GM10248 (cell line): ENCODE results near the gene PSMG2.

Experiments used
- CTCF ChIA-PET: fragments of 300-600 bp; sonication (Branson Sonifier 250); formaldehyde crosslinking; extraction: SDS; loops from one replicate; lab custom pipeline; 2021; ENCODE audit warnings: antibody characterized with exemption; lab: Yijun Ruan, JAX
- POLR2A ChIA-PET: fragments of 350-650 bp; sonication (Branson Sonifier 250); formaldehyde crosslinking; extraction: SDS; loops from one replicate; lab custom pipeline; 2020; ENCODE audit warnings: antibody characterized with exemption; lab: Yijun Ruan, JAX
- DNase-seq: peaks from one replicate; pipeline ENCODE4 v3.0.0; 2012; ENCODE audit errors: extremely low spot score
- TF ChIP-seq, protein P1 (sequence below): IDR thresholded peaks from 2 replicates; pipeline ENCODE4 v1.5.1; 2012; ENCODE audit warnings: mild to moderate bottlenecking, low read depth; ENCODE audit errors: extremely low read depth, missing control alignments, control extremely low read depth

The PSMG2 gene

DNA sequence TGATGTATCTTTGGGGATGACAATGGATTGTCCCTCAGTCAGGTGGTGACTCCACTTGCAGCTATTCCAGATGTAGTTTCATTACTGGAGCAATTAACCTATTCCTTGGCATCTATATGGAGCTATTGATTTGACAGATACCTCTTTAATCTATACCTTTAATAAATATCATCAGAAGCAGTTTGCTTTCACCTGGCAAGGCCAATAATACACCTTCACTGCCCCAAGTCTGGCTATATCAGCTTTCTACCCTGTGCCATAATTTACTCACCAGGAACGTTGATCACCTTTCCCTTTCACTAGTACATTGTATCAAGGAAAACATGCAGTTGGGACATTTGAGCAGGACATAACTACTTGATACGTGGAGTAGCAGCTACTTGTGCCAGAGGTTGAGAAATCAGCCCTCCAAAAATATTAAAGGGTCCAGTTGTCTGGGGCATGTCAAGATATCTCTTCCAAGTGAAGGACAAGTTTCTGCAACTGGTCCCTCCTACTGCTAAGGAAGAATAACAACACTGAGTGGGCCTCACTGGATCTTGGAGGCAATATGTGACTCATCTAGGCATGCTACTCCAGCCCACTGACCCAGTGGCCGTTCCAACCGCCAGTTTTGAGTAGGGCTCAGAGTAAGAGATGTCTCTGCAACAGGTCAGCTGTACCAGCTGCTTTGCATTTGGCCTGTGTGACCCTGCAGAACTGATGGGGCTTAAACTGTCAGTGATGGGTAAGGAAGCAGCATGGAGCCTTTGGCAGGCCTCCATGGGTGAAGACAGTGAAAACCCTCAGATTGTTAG lies 67.0 kb downstream of the PSMG2 start:
- no peak for DNase-seq
- ChIA-PET CTCF (interaction anchor here (1.3 to 1.7 kb wide), 3 partner anchors 14 to 125 kb away, joined by 3 to 5 read pairs (median 3); no protein-coding TSS in a partner anchor), POLR2A (no interaction called here)
- TF ChIP-seq, protein P1, sequence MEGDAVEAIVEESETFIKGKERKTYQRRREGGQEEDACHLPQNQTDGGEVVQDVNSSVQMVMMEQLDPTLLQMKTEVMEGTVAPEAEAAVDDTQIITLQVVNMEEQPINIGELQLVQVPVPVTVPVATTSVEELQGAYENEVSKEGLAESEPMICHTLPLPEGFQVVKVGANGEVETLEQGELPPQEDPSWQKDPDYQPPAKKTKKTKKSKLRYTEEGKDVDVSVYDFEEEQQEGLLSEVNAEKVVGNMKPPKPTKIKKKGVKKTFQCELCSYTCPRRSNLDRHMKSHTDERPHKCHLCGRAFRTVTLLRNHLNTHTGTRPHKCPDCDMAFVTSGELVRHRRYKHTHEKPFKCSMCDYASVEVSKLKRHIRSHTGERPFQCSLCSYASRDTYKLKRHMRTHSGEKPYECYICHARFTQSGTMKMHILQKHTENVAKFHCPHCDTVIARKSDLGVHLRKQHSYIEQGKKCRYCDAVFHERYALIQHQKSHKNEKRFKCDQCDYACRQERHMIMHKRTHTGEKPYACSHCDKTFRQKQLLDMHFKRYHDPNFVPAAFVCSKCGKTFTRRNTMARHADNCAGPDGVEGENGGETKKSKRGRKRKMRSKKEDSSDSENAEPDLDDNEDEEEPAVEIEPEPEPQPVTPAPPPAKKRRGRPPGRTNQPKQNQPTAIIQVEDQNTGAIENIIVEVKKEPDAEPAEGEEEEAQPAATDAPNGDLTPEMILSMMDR: no peak

DNA sequence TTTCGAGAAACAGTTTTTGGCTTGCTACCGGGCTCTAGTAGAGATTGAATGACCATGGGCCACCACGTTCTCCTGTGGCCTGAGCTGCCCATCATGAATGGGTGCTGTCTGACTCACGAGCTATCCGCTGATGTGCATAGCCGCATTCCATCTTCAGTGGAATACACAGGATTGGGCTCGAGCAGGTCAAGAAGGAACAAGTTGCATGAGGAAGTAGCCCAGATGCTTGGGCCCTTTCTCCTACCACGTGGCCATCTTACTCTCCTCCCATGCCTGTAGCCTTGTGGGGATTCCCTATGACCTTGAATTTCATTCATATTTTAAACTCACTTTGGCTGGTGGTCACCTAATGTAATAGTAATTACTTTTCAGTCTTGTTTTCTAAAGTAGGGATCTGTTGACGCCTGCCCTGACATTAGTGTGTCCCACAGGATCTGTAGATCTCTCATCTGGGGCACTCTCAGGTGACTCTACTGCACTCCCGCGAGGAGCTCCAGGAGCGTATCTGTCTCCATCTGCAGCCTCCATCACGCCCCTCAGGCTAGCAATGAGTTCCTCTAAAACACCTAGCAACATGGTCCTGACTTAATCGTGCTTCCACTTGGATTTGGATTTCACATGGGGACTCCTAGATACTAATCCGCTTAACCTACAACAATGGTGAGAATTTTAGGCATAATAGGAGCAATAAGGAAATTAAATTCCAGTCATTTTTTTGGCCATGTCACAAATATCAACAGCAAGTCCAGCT lies 67.8 kb downstream of the PSMG2 start:
- CTCF ChIA-PET: interaction anchor here (1.5 to 1.7 kb wide), 2 partner anchors 13 to 44 kb away, joined by 3 to 5 read pairs; no protein-coding TSS in a partner anchor
- no peak for DNase-seq
- POLR2A ChIA-PET: no interaction called here
- TF ChIP-seq, protein P1: no peak

DNA sequence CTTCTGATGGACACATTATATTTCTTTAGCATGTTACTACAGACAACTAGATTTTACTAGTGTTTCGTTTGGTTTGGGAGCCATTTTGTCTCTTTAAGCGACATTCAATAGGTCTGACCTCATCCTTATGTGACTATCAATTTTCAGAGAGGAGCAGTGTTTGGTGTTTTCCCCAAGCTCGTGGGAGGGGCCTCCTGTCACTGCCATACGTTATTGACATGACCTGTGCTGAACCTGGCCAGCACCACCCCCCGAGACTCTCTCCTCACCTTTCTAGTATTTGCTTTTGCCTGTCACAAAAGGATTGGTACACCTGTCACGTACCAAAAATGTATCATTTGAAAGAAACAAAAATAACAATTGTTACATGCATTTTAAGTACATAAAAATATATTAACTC lies 69.3 kb downstream of the PSMG2 start:
- no peak for DNase-seq
- POLR2A ChIA-PET: no interaction called here
- TF ChIP-seq, protein P1: no peak
- CTCF ChIA-PET: no interaction called here

DNA sequence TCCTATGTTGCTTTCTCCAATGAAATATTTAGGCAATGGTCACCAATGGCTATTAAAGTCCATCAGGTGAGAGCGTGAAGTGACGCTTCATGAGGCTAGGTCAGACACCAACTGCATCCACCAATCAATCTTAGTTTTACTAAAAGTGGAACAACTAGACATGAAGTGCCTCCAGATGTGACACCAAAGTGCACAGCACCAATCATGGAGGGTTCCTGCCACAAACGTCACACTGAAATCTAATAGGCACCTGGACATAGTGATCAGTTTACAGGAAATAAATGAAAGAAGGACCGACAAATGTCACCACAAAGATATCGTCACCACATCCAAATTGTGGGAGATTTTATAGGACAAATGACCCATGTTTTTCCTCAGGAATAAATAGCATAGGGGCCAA lies 70.5 kb downstream of the PSMG2 start:
- no peak for DNase-seq
- POLR2A ChIA-PET: no interaction called here
- TF ChIP-seq, protein P1: no peak
- CTCF ChIA-PET: interaction anchor here (1.3 kb wide), 1 partner anchor 25 kb away, joined by 3 read pairs; no protein-coding TSS in a partner anchor

DNA sequence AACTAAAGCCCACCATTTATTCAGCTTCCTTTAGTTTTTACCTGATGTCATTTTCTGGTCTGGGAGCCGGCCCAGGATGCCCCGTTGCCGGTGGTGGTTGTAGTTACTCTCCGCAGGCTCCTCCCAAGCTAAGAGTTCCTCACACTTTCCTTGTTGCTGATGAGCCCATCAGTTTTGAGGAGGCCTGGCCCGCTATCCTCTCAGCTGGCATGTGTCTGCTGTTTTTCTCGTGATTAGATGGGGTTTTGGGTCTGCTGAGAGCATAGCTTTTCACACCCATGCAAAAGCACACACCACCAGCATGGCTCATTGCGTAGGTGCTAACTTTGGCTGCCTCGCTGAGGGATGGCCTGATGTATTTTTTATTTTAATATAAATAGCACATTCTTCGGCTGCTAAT lies 72.1 kb downstream of the PSMG2 start:
- CTCF ChIA-PET: interaction anchor here (1.1 to 1.5 kb wide), 3 partner anchors 14 to 160 kb away, joined by 3 to 4 read pairs (median 3); no protein-coding TSS in a partner anchor
- TF ChIP-seq, protein P1: no peak
- DNase-seq: no peak
- POLR2A ChIA-PET: no interaction called here
